Large intestine (tissue), 3 donors: ENCODE results near the gene RTN4RL1. TPM values are rescaled to one million over a fixed set of nuclear protein-coding genes. Genes with fewer than 3 reads are reported as not detected.

ENCODE experiments used
- DNase-seq, 2 donors: peaks; one replicate each; pipeline versions ENCODE4 v3.0.0 to v3.0.0-alpha.2; 2013
- H3K27ac ChIP-seq: one replicate; pipeline ENCODE4 v1.5.1; 2013; ENCODE audit warnings: low read length
- H3K27me3 ChIP-seq: 2 replicates; pipeline ENCODE4 v1.6.1; 2013; ENCODE audit warnings: low read length; ENCODE audit not compliant: control insufficient read depth, insufficient read depth
- H3K36me3 ChIP-seq: 2 replicates; pipeline ENCODE4 v1.6.1; 2013; ENCODE audit warnings: low read length; ENCODE audit not compliant: control insufficient read depth, insufficient read depth
- H3K4me1 ChIP-seq: one replicate; pipeline ENCODE4 v1.6.1; 2013; ENCODE audit warnings: low read length; ENCODE audit not compliant: control insufficient read depth, insufficient read depth
- H3K4me3 ChIP-seq: one replicate; pipeline ENCODE4 v1.5.1; 2013; ENCODE audit warnings: low read length
- H3K9me3 ChIP-seq: one replicate; pipeline ENCODE4 v1.6.1; 2013; ENCODE audit warnings: mild to moderate bottlenecking, low read depth, low read length, moderate library complexity; ENCODE audit not compliant: control insufficient read depth
- WGBS: methylation state at CpG from one replicate; pipeline ENCODE4 v1.1.5; 2013; ENCODE audit warnings: low lambda C conversion rate; ENCODE audit not compliant: insufficient coverage; 5-methylcytosine and 5-hydroxymethylcytosine counted together
- polyA plus RNA-seq: library from polyadenylated mRNA; unstranded; fragments of 120-200 nt; gene quantifications from one replicate; pipeline ENCODE4 v1.2.1, GENCODE V29; 2013

The RTN4RL1 gene
- polyA plus RNA-seq, 1 donor = 0.45 TPM

GRCh38 chr17:1946021-1946932 is 78.9 kb downstream of the RTN4RL1 start:
- H3K9me3 ChIP-seq = no peaks in the 10 kb centered on the region
- no peak overlapping the region for H3K4me3 ChIP-seq
- H3K27me3 ChIP-seq = no peaks in the 10 kb centered on the region
- H3K27ac ChIP-seq = no peak overlapping the region
- peaks cover 17% of the 10 kb centered on the region for H3K4me1 ChIP-seq
- H3K36me3 ChIP-seq = no peaks in the 10 kb centered on the region
- no CpG with 5 or more reads among the region's 20 CpGs for whole genome bisulfite sequencing
- no peak for DNase-seq

- Histone ChIP-seq H3K9me3 (no peaks in the 10 kb centered on the region), H3K36me3 (no peaks in the 10 kb centered on the region), H3K27ac (no peak overlapping the region), H3K4me1 (peaks cover 17% of the 10 kb centered on the region), H3K27me3 (no peaks in the 10 kb centered on the region), H3K4me3 (no peak overlapping the region)
- WGBS = no CpG with 5 or more reads among the region's 12 CpGs
- no peak for DNase-seq
These were observed 79.5 kb downstream of the RTN4RL1 start for GRCh38 chr17:1945621-1946020.

GRCh38 chr17:1943436-1943831 is 81.7 kb downstream of the RTN4RL1 start:
- H3K4me3 ChIP-seq = no peak overlapping the region
- H3K27me3 ChIP-seq = no peaks in the 10 kb centered on the region
- DNase-seq = no peak
- H3K36me3 ChIP-seq = no peaks in the 10 kb centered on the region
- no CpG with 5 or more reads among the region's 11 CpGs for WGBS
- H3K27ac ChIP-seq = no peak overlapping the region
- H3K9me3 ChIP-seq = peaks cover 3% of the 10 kb centered on the region
- H3K4me1 ChIP-seq = peaks cover 22% of the 10 kb centered on the region

- no peak for DNase-seq
- H3K27ac ChIP-seq = no peak overlapping the region
- peaks cover 17% of the 10 kb centered on the region for H3K4me1 ChIP-seq
- H3K4me3 ChIP-seq = no peak overlapping the region
- peaks cover 3% of the 10 kb centered on the region for H3K9me3 ChIP-seq
- no peaks in the 10 kb centered on the region for H3K36me3 ChIP-seq
- no CpG with 5 or more reads among the region's 21 CpGs for WGBS
- H3K27me3 ChIP-seq = no peaks in the 10 kb centered on the region
These were observed 82.3 kb downstream of the RTN4RL1 start for GRCh38 chr17:1942666-1943435.

GRCh38 chr17:1942066-1942365 is 83.1 kb downstream of the RTN4RL1 start:
- Histone ChIP-seq H3K36me3 (no peaks in the 10 kb centered on the region), H3K27ac (no peak overlapping the region), H3K4me3 (no peak overlapping the region), H3K4me1 (peaks cover 9% of the 10 kb centered on the region), H3K27me3 (no peaks in the 10 kb centered on the region), H3K9me3 (peaks cover 3% of the 10 kb centered on the region)
- WGBS = no CpG with 5 or more reads among the region's 7 CpGs
- no peak for DNase-seq

GRCh38 chr17:1941272-1942065 is 83.7 kb downstream of the RTN4RL1 start:
- no peak overlapping the region for H3K27ac ChIP-seq
- WGBS = no CpG with 5 or more reads among the region's 23 CpGs

GRCh38 chr17:1940810-1941185 is 84.3 kb downstream of the RTN4RL1 start:
- H3K4me1 ChIP-seq = peaks cover 7% of the 10 kb centered on the region
- H3K27me3 ChIP-seq = no peaks in the 10 kb centered on the region
- H3K4me3 ChIP-seq = no peak overlapping the region
- H3K36me3 ChIP-seq = no peaks in the 10 kb centered on the region
- DNase-seq = no peak
- H3K27ac ChIP-seq = no peak overlapping the region
- WGBS = no CpG with 5 or more reads among the region's 10 CpGs
- peaks cover 3% of the 10 kb centered on the region for H3K9me3 ChIP-seq

More at GRCh38 chr17:1941272-1942065, 83.7 kb downstream of the RTN4RL1 start:
- H3K36me3 ChIP-seq = no peaks in the 10 kb centered on the region
- DNase-seq = no peak
- H3K27me3 ChIP-seq = no peaks in the 10 kb centered on the region
- peaks cover 3% of the 10 kb centered on the region for H3K9me3 ChIP-seq
- H3K4me3 ChIP-seq = no peak overlapping the region
- H3K4me1 ChIP-seq = peaks cover 7% of the 10 kb centered on the region

GRCh38 chr17:1939981-1940809 is 84.9 kb downstream of the RTN4RL1 start:
- Histone ChIP-seq H3K27me3 (no peaks in the 10 kb centered on the region), H3K4me3 (no peak overlapping the region), H3K4me1 (peaks cover 7% of the 10 kb centered on the region), H3K9me3 (peaks cover 3% of the 10 kb centered on the region), H3K36me3 (no peaks in the 10 kb centered on the region), H3K27ac (no peak overlapping the region)
- WGBS = no CpG with 5 or more reads among the region's 27 CpGs
- DNase-seq = no peak

- no CpG with 5 or more reads among the region's 25 CpGs for WGBS
- Histone ChIP-seq H3K36me3 (no peaks in the 10 kb centered on the region), H3K9me3 (peaks cover 3% of the 10 kb centered on the region), H3K4me3 (no peak overlapping the region), H3K4me1 (peaks cover 7% of the 10 kb centered on the region), H3K27ac (no peak overlapping the region), H3K27me3 (no peaks in the 10 kb centered on the region)
- no peak for DNase-seq
These were observed 87.7 kb downstream of the RTN4RL1 start for GRCh38 chr17:1937461-1937860.
